Activated CD4-positive, alpha-beta T cell treated with anti-CD3 and anti-CD28 coated beads for 24 hours (primary cell): ENCODE measurements around the gene C22orf31.
"Not testable (repeated sequence)": the region's sequence is repeated elsewhere in the genome, so short reads cannot be mapped to it uniquely, and the experiment has no call there.

Source experiments
- DNase-seq, 2 donors: peaks; one replicate each; pipeline ENCODE4 v3.0.0-alpha.2; 2020; ENCODE audit warnings: low read depth in 2 of 2

The C22orf31 gene

DNA sequence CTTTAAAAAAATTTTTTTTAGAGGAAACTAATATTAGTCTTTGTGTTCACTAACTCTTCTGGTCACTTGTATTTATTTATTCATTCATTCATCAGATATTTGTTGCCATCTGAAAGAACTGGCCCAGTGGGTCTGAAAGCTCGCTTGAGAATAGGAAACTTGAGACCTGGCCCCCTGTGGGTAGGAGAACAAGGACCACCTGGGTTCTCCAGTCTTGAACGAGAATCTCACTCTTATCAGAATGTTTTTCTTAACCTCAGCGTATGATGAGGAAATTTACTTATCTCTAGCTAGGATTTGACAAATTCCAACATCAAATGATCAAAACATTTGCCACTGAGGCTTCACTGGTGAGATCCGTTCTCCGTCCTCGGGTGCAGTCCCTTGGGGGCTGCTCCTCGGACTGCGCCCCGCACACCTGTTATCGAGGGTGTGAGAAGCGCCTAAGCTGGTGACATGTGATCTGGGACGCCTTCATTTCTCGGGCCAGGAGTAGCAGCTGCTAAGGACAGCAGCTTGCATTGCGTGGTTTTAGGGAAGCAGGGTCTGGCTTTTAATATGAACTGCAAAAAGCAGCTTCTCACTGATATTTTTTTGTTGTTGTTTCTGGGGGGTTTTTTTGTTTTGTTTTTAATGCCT, 6.3 kb downstream of the C22orf31 start:
- no peak for DNase-seq

DNA sequence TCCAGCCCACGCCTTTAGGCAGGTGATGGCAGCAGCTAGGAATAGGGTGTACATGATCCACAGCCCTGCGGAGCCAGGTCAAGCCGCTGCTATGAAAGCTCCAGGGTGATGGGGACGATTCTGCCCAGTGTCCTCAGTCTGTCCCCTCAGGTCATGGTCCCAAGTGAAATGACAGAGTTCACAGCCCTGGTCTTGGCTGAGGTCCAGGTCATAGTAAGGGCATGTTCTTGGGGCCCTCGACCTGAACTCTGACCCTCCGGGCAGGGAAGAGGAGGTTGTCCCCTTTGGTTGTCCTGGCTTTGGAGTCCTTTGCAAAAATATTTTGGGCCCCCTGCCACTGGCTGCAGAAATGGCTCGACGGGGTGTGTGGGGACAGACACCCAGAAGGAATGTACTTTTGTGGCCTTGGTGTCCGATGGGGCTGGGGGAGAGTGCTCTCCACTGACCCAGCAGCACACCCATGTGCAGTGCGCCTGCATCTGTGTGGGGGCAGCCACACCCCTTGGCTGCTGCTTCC, 7.3 kb downstream of the C22orf31 start:
- no peak for DNase-seq

DNA sequence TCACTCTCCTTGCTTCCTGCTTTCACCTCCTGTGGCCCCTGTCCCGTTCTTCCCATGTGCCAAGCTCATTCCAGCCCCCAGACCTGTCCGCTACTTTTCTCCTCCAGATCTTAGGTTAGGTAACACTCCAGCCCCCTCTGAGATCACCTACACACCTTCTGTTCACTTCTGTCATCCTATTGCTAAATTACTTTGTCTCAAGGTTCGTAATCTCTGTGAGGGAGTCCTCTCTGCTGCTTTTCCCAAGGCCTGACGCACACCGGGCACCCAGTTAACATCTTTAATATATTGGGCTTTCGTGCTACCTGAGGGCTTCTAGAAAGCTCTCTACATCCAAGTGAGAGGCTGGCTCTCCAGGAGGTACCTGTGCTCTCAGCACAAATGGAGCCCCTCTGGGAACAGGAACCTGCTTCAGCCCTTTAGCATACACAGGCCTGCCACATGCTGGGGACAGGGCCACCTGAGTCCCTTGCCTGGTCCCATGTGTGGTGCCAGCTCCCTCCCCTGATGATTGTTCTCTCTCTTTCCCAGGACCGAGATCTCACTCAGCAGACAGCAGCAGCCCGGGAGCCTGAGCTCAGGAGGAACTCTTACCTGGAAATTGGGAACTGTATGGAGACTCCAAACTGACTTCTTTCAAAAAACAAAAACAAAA, 8.5 kb downstream of the C22orf31 start:
- no peak for DNase-seq

DNA sequence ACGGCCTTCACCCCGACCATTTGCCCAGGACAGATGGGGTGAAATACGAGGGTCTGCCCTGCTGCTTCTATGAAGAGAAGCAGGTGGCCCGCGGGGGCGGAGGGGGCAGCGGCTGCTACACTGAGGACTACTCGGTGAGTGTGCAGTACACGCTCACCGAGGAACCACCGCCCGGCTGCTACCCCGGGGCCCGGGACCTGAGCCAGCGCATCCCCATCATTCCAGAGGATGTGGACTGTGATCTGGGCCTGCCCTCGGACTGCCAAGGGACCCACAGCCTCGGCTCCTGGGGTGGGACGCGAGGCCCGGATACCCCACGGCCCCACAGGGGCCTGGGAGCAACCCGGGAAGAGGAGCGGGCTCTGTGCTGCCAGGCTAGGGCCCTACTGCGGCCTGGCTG, 11.2 kb downstream of the C22orf31 start:
- DNase-seq: no peak

DNA sequence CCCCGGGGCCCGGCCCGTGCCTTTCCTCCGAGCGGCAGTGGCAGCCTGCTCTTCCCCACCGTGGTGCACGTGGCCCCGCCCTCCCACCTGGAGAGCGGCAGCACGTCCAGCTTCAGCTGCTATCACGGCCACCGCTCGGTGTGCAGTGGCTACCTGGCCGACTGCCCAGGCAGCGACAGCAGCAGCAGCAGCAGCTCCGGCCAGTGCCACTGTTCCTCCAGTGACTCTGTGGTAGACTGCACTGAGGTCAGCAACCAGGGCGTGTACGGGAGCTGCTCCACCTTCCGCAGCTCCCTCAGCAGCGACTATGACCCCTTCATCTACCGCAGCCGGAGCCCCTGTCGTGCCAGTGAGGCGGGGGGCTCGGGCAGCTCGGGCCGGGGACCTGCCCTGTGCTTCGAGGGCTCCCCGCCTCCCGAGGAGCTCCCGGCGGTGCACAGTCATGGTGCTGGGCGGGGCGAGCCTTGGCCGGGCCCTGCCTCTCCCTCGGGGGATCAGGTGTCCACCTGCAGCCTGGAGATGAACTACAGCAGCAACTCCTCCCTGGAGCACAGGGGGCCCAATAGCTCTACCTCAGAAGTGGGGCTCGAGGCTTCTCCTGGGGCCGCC, 11.9 kb downstream of the C22orf31 start:
- no peak for DNase-seq

DNA sequence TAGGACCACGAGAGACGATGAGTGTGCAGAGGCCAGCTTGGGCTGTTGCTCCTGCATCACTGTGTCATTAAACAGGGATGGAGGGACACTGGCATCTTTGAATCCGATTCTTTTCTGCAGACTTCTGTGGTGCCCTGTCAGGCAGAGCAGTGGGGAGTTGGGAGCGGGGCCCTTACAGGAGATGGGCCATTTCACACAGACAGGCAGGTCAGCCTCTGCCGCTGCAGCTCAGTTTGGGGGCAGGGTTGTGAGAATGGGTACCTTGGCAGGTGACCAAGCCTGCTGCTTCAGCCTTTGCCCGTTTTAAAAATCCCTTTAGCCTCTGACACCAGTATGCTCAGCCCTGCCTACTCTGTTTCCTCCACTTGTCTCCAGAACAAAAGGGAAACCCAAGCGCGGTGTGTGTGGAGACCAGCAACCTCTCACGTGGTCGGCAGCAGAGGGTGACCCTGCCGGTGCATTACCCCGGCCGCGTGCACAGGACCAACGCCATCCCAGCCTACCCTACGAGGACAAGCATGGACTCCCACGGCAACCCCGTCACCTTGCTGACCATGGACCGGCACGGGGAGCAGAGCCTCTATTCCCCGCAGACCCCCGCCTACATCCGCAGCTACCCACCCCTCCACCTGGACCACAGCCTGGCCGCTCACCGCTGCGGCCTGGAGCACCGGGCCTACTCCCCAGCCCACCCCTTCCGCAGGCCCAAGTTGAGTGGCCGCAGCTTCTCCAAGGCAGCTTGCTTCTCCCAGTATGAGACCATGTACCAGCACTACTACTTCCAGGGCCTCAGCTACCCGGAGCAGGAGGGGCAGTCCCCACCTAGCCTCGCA, 12.6 kb downstream of the C22orf31 start:
- no peak for DNase-seq

DNA sequence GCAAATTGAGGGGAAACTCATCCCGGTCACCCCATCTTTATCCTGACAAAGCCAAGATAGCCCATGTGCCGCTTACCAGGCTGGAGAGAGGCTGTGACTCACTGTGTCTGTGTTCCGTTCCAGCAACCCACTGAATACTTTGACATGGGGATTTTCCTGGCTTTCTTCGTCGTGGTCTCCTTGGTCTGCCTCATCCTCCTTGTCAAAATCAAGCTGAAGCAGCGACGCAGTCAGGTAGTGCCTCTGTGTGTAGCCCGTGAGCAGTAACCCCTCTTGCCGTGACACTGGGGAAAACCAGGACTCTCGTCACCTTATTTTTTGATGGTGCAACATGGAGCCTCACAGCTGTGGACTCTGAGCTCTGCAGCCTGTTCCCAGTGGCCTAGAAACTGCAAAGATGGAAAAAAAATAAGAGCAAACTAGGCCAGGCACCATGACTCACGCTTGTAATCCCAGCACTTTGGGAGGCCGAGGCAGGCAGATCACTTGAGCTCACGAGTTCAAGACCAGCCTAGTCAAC, 16.9 kb downstream of the C22orf31 start:
- DNase-seq: no peak

DNA sequence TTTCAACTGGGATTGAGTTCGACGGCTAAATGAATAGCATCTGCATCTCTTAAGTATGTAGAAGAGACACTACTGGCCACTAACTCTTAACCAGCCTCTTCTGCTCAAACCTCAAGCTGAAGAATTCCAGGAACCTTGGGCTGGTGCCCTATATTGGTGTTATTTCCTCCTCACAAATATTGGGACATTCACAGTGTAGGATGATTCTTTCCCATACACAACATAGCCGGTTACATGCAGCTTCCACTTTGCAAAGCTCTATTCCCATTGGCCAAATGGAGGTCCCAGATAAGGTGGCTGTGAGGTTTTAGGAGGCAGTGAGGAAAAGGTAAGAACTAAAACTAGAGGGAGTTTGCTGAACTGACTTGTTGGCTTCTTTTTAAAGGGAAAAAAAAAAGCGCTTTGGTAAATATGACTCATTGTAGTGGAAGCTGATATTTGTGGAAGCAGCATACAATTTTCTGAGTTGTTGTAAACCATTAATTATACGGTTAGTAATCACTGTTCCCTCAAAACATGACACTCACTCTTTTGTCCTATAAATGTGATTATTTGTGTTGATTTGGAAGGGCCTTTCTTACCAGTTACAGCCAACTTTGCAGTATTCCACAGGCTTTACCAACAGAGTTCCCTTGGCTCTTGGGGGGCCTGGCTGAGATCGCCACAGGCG, 17.6 kb downstream of the C22orf31 start:
- no peak for DNase-seq

DNA sequence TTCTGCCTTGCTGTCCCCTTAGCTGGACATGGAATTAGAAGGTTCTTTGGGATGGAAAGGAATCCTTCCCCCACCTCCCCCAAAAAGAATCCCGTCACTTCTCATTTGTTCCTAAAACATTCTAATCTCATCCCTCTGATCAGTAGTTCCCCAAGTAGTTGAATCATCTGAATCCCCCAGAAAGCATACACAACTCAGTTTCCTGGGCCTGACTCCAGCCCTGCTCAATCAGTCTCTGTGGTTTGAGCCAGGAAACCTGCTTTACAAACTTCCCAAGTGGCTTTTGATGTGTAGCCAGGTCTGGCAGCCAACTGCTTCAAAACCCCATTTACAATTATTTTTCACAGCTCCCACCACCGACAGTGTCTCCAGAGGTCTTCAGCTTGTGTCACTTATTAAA, 20.2 kb downstream of the C22orf31 start:
- DNase-seq: no peak

DNA sequence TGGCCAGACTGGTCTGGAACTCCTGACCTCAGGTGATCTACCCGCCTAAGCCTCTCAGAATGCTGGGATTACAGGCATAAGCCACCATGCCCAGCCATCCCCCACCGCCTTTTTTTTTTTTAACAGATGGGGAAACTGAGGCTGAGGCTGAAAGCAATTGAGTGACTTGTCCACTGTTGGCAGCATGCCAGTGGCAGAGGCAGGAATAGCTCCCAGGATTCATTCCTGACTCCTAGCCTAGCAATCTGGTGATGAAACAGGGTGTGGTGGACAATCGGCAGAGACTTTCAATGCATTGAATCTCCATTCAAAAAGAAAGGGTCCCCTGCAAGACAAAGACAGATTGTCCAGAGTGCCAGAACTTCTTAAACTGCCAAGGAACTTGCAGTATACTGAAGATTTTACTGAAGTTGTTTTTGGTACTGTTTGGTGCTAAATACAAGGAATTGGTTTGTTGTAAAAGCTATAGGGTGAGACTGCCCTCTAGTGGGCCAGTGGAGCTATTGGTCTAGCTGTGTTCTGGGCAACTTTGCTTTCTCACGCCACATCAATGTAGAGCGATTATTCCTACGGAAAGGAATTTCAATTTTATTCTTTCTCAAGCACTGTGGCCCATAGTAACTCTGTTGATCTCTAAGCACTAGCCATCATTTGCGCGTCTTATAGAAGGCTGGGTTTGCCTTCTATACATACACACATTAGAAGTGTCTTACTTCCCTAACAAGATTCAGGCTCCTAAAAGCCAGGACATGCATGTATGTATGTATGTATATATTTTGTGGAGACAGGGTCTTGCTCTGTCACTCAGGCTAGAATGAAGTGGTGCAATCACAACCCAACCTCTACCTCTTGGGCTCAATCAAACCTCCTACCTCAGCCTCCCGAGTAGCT, 21.0 kb downstream of the C22orf31 start:
- peak; percentile 51 to 58 for DNase-seq

DNA sequence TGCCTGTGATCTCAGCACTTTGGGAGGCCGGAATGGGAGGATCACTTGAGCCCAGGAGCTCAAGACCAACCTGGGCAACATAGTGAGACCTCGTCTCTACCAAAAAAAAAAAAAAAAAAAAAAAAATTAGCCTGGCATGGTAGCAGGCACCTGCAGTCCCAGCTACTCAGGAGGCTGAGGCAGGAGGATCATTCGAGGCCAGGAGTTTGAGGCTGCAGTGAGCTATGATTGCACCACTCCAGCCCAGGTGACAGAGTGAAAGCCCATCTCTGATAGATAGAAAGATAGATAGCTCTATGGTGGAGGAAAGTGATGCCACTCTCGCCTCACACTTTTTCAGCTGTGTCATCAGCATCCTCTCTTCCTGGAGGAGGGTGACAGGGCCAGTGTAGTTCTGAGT, 21.9 kb downstream of the C22orf31 start:
- DNase-seq: not testable (repeated sequence)

DNA sequence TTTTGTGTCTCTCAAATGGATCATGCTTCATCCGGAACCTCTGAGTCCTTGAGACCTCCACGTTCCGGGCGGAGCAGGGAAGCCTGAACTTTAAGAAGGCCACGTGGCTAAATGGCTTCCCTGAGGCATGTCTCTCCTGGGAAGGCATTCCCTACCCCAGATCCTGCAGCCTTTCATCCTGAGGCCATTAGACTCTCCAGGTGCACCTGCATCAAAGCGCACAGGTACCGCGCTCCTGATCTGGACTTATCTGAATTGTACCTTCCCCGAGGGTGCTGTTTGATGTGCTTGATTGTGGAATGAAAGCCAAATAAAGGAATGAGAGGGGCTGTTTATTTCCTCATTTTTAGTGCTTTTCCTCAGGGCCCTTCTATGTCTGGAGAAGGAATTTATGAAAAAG, 22.5 kb downstream of the C22orf31 start:
- DNase-seq: no peak

DNA sequence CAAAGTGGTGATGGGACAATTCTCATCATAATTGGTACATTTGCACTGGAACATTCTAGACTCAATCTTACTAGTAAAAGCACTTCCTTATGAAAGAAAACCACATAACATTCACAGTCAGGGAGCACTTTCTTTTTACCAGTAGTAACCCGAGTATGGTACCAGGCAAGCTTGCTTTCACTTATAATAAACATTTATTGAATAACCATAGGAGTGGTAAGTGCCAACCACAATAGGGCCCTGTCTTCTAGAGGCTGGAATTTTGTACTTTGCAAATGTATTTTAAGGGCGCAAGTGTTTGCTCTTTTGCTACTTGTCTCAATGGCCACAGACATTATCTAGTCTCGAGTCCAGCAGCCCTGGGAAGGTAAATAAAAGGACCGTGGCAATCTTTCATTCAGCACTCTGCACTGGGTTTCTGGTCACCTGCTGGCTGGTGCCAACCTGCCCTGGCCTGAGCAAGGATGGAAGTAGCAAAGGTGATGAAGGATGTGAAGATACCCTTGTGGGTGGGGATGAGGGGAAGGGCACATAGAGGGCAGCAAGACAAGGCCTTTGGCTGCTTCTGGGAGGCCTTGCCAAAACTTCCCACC, 24.2 kb downstream of the C22orf31 start:
- DNase-seq: no peak

DNA sequence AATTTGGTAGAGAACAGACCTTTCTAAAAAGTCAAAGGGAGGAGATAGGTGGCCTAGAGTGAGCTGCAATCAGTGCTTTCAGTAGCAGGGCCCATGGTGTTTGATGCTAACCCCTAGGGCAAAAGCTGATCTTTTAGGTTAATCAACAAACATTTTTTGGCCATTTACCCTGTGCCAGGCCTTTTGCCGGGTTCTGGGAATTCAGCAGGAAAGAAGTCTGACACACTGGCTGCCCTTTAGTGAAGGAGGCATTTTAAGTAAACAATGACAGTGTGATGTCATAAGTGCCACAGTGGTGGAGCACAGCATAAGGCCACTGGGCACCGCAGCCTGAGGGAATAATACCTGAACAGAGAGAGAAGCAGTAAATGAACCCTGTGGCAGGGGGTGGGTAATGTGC, 29.0 kb downstream of the C22orf31 start:
- DNase-seq: no peak

DNA sequence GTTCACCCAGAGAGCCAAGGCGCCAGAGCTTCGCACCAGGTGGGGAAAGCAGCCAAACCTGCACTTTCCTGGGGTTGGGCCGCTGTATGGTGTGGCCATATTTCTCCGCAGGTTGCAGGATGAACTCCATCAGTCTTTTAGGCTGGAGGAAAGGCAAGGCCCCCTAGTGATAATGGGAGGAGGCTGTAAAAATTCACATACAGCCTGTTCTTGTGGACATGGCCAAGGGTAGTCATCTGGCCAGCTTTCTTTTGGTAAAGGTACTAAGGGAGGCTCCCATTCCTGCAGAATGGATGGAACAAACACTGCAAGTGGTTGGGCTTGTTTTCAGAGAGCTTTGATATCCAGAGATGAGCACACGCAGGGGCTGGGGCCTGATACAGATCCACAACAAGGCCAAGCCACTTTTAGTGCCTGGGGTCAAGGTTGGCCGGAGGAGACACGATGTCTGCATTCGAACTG, 29.6 kb downstream of the C22orf31 start:
- DNase-seq: no peak

DNA sequence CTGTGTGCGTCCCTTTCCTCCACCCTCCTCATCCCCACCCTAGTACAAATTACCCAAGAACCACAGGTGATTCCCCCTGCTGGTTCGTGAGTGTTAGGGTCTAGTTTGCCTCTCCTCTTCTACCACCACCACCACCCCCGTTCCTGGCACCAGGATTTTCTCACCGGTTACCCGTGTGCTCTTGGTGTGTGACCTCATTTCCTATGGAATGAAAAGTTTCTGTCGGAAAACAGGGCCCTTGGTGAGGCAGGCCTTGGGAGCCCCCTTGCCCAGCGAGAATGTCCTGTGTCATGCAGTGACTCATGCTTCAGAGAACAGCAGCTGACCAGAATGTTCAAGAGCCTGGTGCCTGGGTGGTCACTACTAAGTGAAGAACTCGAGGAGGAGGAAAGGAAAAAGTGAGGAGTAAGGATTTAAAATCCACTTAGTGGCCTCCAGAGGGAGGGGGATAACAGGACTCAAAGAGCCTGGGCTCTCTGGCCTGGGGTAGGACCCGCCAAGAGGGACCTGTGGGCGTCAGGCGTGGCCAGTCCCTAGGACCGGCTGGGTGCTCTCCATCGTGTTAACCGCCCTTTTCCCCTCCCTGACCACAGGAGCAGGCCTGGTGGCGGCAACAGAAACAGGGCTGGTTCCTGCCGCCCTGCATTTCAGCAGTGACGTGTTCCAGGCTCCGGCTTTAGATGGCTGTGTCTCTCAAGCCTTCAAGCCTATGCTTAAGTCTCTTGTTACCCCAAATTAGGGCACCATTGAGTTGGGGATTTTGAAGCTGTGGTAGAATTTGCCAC, 30.2 kb downstream of the C22orf31 start:
- no peak for DNase-seq

DNA sequence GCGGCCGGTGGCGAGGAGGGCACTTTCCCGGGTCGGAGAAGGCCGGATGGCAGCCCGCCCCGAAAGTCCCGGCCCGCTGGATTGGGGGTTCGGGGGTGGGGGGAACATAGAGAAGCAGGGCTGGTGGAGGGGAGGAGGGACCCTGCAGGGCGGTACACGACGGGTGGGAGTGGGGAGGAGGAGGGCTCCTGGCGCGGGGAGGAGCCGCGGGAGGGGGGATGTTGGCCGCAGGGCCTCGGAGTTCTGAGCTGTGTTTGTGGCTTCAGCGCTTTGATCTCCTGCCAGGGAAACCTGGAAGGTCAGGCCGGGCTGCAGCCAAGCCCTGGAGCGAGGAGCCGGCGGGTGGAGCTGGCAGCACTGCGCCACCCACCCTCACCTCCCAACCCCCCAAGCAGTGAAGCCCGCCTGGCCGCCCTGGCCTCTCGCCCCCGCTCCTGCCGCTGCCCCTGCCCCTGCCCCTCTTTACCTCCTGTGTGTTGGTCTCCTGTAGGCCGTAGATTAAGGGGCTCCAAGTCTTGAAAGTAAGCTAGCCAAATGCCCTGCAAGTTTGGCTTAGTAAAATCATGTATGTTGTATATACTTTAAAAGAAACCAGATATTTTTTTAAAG, 30.9 kb downstream of the C22orf31 start:
- no peak for DNase-seq

DNA sequence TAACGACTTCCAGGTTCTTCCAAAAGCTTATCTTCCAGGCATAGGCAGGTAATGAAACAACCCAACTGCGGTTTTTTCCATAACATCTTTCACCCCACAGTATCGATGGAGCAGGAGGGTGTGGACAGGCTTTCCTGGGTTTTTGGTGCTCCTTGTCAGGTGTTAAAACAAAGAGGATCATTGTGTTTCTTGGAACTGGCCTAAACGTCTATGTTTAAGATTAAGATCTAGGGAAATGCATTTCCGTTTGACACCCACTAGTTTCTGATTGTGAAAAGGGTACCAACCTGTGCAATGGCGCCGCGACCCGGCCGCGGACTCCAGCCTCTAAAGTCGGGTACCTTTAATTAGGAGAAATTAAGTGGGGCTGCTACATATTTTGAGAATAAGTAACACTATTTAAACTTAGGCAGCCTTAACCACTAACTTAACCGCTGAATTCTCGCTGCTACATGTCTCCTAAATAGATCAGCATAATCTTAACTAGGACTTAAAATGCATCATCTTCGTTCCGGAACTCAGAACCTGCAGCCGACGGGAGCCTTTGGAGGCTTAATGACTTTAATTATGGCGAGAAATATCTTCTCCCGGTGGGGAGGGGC, 31.5 kb downstream of the C22orf31 start:
- DNase-seq: no peak
